Hematopoietic multipotent progenitor cell (in vitro differentiated cells): ENCODE results near the gene TXNRD2. TPM values are rescaled to one million over a fixed set of nuclear protein-coding genes. Genes with fewer than 3 reads are reported as not detected.

Source experiments
- DNase-seq, 3 donors: peaks; one replicate each; pipeline ENCODE4 v3.0.0-alpha.2; 2011 to 2015; ENCODE audit warnings: low read depth in 2 of 3, low spot score in 2 of 3
- total RNA-seq: library from RNA; depleted of rRNA; stranded (reverse); fragments of >200 nt; gene quantifications from one replicate; pipeline ENCODE4 v1.2.3, GENCODE V29; 2012

Gene TXNRD2
- total RNA-seq, result 31.5 TPM

DNA sequence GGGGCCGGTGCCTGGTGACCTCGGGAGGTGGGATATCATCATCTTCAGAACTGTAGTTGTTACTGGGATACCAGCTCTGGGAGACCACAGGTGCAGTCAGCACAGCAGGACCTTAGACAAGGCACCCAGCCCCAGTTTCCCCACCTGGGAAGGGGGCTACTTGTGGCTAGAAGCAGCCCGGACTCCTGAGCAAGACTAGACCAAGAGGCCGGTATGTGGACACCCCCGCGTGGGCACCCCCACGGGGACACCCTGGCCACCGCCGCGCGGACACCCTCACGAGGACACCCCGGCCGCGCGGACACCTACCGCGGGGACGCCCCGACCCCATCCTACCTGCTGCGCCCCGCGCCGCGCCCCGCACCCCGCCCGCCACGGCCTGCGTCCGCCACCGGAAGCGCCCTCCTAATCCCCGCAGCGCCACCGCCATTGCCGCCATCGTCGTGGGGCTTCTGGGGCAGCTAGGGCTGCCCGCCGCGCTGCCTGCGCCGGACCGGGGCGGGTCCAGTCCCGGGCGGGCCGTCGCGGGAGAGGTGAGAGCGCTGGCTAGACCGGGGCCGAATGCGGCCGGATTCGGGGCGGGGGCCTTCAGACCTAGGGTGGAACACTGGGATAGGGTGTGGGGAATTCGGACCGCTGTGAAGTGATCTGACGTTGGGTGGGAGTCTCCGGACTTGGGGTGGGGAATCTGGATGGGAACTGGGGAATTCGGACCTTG lies at the start of gene TXNRD2, which contains the start of gene COMT:
Gene TXNRD2 (minus strand): TSS at position 454 of the 718 bp plus-strand sequence. CDS start 15 bp downstream, at position 439.
Gene COMT (plus strand): TSS at position 408 of the 718 bp plus-strand sequence. CDS start 20,755 bp downstream, outside the sequence.
- DNase-seq, result peak in 2 of 3 donors; percentile 59 to 71

- DNase-seq, result no peak
Measured at GRCh38 chr22:19991395-19991644, 49.7 kb upstream of the TXNRD2 start.

DNA sequence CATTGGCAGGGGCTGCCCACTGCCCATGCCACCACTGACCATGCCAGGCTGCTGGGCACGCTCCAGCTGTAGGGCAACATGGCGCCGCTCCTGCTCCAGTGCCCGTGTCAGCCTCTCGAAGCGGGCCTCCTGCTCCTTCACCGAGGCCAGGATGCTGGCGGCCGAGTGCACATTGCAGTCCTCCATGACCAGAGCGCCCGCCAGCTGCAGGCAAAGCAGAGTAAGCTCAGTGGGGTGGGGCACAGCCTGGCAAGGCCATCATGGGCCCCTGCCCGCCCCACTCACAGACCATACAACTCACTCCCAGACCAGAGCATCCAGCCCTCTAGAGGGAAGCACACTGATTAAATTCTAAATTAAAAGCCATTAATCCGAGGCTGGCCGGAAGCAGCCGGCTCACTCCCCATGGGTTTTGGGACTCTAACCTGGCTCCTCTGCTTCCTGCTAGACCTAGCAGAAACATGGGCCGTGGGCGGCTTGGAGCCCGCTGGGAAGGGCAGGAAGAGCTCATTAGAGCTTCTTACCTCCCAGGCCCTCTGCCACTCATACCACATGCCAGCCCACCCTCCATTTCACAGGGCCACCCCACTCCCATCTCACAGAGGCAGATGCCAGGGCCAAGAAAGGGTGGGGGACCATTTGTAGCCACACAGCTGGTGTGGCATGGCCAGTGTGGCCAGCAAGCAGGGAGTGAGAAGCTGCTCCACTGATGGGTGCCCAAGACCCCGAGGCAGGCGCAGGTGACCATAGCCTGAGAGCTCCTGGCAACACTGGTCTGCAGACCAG lies 49.2 kb upstream of the TXNRD2 start:
- no peak for DNase-seq

GRCh38 chr22:19990188-19990587 lies 48.6 kb upstream of the TXNRD2 start:
- no peak for DNase-seq

DNA sequence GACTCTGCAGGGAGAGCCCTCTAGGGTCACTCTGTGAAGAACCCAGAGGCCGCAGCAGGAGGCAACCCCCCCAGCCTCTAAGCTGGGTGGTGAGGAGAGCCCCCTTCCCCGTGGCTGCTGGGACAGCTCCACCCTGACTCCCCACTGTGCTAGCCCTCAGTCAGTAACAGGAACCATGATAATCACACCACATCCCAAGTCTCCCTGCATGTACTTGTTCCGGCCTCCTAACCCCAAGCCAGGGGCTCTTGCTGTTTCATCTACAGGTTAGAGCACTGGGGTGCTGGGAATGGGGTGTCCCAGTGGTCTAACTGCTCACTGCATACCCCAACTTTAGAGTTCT lies 48.1 kb upstream of the TXNRD2 start:
- DNase-seq, result no peak

DNA sequence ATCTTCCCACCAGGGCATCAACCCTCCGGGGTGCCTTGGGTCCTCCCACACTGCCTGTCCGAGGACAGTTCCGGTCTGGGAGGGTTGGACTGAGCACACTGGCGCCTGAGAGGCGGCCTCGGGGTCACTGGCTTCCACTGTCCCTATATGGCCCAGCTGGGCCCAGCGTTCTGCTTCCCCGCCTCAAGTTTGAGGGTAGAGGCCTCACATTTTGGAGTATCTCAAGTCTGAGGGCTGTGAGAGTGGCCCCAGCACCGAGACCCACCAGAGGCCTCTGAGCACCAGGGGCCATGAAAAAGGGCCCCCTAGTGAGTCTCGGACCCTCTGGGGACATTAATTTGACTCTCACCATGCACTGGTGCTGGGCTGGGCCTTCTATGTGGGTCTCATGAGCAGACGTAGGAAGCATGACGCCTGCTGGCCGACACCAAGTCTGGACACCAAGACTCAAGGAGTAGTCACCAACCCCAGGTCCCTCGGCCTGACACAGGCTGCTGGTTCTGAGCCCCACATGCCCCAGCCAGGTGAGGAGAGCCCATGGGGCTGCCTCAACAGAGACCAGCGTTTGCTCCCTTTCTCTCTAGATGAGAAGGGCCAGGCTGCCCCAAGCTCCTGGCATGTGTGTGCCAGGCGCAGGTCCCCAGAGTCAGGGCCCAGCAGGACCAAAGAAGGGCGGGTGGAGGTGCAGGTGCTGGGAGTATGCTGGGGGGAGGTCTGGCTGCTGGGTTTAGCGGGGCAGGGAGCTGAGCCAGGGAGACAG lies 47.5 kb upstream of the TXNRD2 start:
- DNase-seq, result no peak

DNA sequence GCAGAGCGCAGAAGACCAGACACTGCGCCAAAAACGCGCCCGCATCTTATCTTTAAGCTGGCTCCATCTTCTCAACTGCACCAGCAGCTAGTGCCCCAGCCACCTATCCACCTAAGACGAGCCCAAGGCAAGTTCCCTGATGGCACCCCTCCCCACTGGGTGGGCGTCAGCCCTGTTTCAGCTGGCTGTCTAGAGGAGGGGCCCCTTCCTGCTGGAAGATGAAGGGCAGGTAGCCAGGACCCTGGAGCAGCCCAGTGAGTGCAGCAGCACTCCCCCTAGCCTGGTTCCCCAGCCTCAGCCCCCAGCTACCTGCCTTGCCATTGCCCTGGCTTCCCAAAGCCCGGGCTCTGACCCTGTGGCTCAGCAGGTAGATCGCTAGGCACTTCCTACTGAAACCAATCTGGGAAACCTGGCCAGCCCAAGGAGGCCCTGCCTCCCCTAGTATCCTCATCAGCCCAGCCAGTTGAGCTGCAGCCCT lies 46.8 kb upstream of the TXNRD2 start:
- no peak for DNase-seq

DNA sequence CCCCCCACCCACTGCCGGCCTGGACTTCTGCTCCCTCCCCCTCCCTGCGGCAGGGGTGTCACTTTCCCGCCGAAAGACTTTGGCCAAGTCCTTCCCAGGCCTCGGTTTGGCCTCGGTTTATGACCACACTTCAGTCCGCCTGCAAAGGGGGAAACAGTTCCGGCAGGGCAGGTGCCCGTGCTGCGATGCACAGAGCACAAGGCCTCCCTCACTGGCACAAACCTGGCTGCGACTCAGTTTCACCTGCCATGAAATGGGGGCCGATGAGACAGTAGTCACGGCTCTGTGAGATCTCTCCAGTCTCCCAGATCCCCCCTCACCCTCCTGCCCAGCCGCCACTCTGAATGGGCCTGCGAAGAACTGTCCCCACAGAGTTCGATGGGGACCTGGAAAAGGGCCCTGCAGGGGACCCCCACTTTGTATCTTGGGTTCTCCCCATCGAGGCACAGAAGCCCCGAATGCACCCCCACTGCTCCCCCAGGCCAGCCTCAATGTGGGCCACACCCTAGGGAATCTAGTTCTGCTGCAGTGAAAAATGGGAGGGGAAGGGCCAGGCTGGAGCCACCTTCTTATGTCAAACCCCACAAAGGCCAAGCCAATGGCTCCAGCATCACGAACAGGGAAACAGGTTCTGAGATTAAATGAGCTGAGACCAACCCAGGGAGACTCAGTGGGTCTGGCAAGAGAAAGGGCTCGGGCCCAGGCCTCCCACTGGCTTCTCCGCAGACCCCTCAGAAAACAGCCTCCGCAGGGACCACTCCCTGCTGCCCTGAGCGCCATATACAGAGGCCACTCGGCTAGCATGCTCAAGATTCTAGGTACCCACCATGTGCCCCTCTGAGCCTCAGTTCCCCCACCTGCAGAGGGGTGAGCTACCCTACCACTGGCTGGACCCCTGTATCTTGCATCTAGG lies 46.0 kb upstream of the TXNRD2 start:
- DNase-seq, result no peak

DNA sequence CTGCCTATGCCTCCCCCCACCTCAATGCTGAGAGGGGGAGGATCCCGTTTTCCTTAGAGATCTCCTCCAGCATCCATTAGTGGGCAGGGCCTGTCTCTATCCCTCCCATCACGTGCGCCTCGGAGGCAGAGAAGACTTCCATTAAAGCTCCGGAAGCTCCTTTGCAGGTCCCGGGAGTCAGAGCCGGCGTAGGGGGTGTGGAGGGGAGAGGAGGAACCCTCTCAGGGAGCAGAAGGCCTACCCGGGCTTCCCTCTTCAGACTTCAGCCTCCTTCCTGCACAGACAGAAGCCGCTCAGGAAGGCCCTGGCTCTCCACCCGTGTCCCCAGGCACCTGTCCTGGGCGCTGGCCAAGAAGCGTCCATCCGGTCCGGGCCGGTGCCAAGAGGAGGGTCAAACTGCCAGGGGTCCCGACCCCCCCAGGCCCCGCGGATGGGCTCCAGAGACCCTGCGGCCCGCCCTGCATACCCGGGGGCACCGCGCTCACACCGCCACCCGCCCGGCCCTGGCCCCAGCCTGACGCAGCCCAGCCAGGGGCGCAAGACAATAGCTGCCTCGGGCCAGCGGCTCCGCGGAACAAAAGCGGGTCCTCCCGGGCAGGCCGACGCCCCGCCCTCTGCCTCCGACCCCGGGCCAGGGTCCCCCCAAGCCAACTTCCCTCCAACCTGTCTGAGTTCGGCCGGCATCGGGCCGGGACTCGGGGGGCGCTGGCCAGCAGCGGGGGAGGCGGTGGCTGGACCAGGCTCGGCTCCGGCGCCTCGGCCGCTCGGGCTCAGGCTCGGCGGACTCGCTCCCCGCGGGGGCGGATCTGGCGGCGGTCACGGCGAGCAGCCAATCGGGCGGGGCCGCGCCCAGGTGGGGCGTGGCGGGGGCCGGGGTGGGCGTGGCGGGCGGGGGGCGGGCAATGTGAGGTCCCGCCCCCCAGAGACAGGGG lies 45.1 kb upstream of the TXNRD2 start:
- DNase-seq, result peak; percentile 32 to 63 (median 62)

DNA sequence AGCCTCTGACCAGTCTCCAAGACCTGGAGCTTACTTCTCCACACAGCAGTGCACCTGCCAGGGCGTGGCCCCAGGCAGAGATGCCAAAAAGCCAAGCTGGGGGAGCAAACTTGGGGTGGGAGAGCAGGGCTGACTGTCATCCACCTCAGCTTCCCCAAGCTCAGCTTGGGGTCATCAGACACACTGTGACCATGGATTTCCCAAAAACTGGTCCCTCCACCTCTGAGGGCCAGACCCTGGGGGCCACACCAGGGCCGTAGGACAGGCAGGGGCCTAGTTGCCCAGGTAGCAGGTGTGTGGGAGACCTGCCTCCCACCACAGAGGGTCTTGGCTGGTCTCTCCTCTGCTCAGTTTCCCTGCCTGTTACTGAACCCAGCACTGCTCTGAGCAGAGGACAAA lies 44.4 kb upstream of the TXNRD2 start:
- DNase-seq, result no peak

GRCh38 chr22:19984851-19985811 lies 43.5 kb upstream of the TXNRD2 start:
- DNase-seq, result no peak

GRCh38 chr22:19984201-19984753 lies 42.7 kb upstream of the TXNRD2 start:
- no peak for DNase-seq

DNA sequence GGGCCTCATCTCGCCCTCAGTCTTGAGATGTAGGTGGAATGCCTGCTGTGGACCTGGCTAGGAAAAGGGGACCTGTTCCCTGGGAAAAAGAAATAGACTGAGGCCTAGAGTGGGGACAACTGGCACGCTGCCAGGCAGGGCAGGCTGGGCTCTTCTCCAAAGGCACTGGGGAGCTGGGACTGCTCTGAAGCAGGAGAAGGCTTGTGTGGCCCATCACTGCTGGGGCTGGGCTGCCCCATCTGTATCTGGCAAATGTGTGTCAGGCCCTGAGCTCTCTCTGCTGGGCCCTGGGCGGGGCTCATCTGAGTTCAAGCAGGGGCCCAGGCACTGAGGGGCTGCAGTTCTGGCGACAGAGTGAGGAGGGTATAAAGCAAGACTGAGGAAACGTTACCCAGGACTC lies 42.1 kb upstream of the TXNRD2 start:
- DNase-seq, result no peak

- no peak for DNase-seq
Measured at GRCh38 chr22:19982991-19983578, 41.5 kb upstream of the TXNRD2 start.

DNA sequence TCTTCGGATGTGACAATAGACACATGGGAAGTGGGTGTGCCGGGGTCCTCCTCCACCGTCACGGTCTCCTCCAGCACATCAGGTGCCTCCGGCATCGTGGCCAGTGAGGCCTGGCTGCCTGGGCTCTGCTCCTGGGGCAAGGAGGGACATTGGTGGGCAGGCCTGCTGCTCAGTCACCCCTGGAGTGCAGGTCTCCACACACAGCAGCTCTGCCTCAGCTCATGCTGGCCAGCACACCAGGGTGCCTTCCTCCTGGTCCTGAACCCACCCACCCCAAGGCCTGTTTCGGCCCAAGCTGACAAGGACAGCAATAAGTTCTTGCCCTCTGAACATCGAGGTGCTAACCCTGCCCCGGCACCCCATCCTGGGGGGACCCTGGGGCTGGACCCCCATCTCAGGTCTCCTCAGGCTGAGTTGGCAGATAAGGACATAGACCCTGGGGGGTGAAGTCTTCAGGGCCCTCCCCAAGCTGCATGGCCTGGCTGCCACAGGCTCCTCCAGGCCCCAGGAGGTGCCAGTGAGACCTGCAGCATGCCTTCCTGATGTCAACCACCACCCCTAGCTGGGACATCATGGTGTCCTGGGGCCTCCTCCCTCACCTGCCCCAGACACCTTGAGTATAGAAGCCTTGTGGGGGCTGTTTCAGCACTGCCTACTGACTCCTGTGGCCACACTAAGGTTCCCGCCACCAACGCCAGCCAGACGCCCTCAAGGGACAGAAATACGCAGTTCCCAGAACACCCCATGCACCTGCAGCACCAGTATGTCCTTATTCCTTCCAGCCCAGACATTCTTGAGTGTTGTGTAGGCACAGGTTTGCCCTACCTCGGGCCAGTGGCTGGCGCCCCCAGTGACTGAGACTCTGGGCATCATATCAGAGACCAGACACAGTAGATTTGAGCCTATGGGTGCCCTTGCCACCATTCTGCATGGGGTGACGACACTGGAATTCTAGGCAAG lies 40.6 kb upstream of the TXNRD2 start:
- no peak for DNase-seq

GRCh38 chr22:19981171-19981960 lies 39.7 kb upstream of the TXNRD2 start:
- no peak for DNase-seq
